K562 treated with DMSO at 1 percent for 12 hours (cell line): ENCODE measurements around the gene ATP10A. TPM values are rescaled to one million over a fixed set of nuclear protein-coding genes. Genes with fewer than 3 reads are reported as not detected.

ENCODE experiments used
- total RNA-seq: library from RNA; unstranded; fragments of 300-600 nt; gene quantifications from 2 replicates; pipeline ENCODE4 v1.2.3, GENCODE V29; 2022; ENCODE audit not compliant: insufficient read depth

ATP10A gene
- total RNA-seq = not detected in 2 replicates

GRCh38 chr15:25863111-25863967 lies at the start of gene ATP10A:
TSS of gene ATP10A (minus strand) at chr15:25863327. CDS start at chr15:25863096, 231 bp downstream.

